ENCODE measurements around the gene CGREF1. TPM values are rescaled to one million over a fixed set of nuclear protein-coding genes. Genes with fewer than 3 reads are reported as not detected.

CGREF1 gene
- total and polyA plus RNA-seq, 2 experiments from 2014 or later, result 0.48 to 0.55 TPM

DNA sequence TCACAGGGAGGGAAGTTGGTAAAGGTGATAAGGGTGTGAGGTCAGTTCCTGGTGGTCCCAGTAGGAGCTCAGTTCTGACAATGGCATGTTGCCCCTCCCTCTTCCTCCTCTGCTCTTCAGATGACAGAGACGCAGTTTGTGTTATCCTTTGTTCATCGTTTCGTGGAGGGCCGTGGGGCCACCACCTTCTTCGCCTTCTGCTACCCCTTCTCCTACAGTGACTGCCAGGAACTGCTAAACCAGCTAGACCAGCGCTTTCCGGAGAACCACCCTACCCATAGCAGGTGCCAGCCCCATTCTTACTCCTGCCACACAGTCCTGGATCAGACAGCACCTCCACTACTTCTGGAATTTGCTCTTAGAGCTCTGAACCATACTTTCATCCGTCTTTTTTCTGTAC lies 65.2 kb downstream of the CGREF1 start:
- Histone ChIP-seq H3K27me3 (no peaks in the 10 kb centered on the region), H3K27ac (no peak overlapping the region), H3K36me3 (peaks cover 41% of the 10 kb centered on the region), H3K9me3 (ENCODE audit: low read depth) (no peaks in the 10 kb centered on the region), H3K4me1 (ENCODE audit: low read depth) (peaks cover 9% of the 10 kb centered on the region), H3K4me3 (no peak overlapping the region)
- DNase-seq (ENCODE audit: low read depth in 1 of 2, low spot score in 1 of 2), result no peak
- TF ChIP-seq, protein P1, sequence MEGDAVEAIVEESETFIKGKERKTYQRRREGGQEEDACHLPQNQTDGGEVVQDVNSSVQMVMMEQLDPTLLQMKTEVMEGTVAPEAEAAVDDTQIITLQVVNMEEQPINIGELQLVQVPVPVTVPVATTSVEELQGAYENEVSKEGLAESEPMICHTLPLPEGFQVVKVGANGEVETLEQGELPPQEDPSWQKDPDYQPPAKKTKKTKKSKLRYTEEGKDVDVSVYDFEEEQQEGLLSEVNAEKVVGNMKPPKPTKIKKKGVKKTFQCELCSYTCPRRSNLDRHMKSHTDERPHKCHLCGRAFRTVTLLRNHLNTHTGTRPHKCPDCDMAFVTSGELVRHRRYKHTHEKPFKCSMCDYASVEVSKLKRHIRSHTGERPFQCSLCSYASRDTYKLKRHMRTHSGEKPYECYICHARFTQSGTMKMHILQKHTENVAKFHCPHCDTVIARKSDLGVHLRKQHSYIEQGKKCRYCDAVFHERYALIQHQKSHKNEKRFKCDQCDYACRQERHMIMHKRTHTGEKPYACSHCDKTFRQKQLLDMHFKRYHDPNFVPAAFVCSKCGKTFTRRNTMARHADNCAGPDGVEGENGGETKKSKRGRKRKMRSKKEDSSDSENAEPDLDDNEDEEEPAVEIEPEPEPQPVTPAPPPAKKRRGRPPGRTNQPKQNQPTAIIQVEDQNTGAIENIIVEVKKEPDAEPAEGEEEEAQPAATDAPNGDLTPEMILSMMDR (IDR thresholded peaks at IDR 0.05; ENCODE audit: low read depth, low read length), result no peak

DNA sequence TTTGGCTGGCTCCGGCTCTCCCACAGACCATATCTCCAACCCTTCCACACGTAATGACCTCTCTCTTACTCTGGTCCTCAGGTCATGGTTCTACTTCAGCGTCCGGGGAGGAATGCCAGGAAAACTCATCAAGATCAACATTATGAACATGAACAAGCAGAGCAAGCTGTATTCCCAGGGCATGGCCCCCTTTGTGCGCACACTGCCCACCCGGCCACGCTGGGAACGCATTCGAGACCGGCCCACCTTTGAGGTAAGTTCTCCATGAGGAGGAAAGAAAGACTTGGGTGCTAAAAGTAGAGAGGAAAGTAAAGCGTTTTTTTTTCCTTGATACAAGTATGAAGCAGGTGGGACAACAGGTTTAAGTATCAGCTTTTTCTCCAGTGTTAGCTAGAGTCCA lies 65.6 kb downstream of the CGREF1 start:
- TF ChIP-seq, protein P1 (IDR thresholded peaks at IDR 0.05; ENCODE audit: low read depth, low read length), result no peak
- Histone ChIP-seq H3K27ac (no peak overlapping the region), H3K36me3 (peaks cover 40% of the 10 kb centered on the region), H3K27me3 (no peaks in the 10 kb centered on the region), H3K9me3 (ENCODE audit: low read depth) (no peaks in the 10 kb centered on the region), H3K4me3 (no peak overlapping the region), H3K4me1 (ENCODE audit: low read depth) (peaks cover 9% of the 10 kb centered on the region)
- no peak for DNase-seq (ENCODE audit: low read depth in 1 of 2, low spot score in 1 of 2)

DNA sequence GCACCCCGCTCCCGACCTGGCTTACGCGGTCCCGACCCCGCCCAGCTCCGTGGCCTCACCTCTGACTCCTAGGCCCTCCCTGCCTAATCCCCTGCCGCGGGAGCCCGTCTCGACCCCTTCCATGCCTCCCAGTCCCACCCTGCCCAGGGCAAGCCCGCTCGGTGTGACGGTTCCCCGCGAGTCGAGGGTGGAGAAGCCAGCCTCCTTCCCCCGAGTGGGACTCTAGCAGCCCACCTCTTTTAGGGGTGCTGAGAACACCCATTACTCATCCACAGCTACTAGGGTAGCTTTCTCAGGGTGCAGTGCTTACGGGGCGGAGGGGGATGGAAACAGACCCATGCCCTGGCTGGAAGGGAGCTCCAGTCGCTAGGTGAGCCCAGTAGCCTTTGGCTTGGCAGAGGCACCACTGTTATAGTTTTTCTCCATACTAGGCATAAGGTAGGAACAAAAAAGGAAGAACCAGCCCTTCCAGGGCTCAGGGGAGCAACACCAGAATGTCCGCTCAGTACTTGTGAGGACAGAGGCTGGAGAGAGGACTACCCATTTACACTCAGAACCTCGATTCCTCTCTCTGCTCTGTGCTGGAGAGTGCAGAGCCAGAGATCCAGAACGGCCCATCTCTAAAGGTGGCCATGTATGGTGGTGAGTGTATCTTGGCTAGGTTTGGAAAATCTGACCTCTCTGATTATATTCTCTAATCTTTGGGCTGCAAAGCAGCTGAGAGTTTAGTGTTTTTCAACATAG lies 66.9 kb downstream of the CGREF1 start:
- Histone ChIP-seq H3K36me3 (peaks cover 33% of the 10 kb centered on the region), H3K4me3 (peak overlapping the region; percentile 97), H3K9me3 (ENCODE audit: low read depth) (no peaks in the 10 kb centered on the region), H3K27me3 (no peaks in the 10 kb centered on the region), H3K4me1 (ENCODE audit: low read depth) (peaks cover 9% of the 10 kb centered on the region), H3K27ac (peak overlapping the region; percentile 96)
- DNase-seq (ENCODE audit: low read depth in 1 of 2, low spot score in 1 of 2), result peak in 1 of 2 donors; percentile 28
- TF ChIP-seq, protein P1 (IDR thresholded peaks at IDR 0.05; ENCODE audit: low read depth, low read length), result no peak

DNA sequence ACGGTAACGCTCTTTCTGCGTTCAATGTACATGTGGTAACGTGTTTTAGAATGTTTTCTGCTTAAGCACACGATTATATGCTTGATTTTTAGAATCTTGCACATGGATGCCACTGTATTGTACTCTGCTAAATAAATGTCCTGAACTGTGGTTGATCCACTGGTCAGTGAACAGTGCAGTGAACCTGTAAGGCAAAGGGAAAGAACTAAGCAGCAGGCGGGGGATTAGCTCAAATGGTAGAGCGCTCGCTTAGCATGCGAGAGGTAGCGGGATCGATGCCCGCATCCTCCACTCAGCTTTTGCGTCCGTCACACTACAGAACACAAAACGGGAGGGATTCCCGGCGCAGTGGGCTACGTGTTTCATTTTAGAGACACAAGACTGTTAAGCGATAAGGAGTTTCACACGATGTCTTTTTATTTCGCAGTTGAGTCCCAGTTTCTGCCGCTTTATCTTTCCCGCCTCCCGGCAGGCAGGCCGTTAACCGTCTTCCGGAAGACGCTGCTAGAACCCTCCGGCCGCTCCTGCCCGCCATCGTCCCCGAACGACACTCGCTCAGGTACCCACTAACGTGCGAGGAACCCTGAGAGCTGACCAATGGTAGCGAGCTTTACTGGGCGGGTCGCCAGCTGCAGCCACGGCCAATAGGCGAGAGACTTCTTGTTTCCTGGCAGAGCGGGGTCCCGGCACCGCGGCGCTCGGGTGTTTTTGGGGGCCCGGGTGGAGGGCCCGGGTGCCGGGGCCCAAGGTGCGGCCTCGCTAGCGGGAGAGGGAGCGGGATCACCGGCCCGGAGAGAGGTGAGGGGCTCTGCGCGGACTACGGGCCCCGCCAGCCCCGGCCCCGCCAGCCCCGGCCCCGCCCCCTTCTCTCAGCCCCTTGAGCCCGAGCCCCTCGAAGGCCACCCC lies 67.7 kb downstream of the CGREF1 start, which contains the start of gene AGBL5:
Gene AGBL5 (plus strand): TSS at position 673 of the 906 bp plus-strand sequence. CDS start 1,291 bp downstream, outside the sequence.
- H3K27ac ChIP-seq, result peak within 1 kb of the TSS; percentile 96
- no peaks in the 10 kb centered on the region for H3K9me3 ChIP-seq (ENCODE audit: low read depth)
- peak within 1 kb of the TSS; percentile 97 for H3K4me3 ChIP-seq
- TF ChIP-seq, protein P1 (IDR thresholded peaks at IDR 0.05; ENCODE audit: low read depth, low read length), result no peak
- no peaks in the 10 kb centered on the region for H3K27me3 ChIP-seq
- peak; percentile 93 to 94 for DNase-seq (ENCODE audit: low read depth in 1 of 2, low spot score in 1 of 2)
- H3K4me1 ChIP-seq (ENCODE audit: low read depth), result peaks cover 9% of the 10 kb centered on the region
- H3K36me3 ChIP-seq, result peaks cover 27% of the 10 kb centered on the region

Other genes with a start within 250 kb of the CGREF1 start
- 75.9 and 143 TPM in 2 replicates for gene MAPRE3, start 148.5 kb downstream of the CGREF1 start, total RNA-seq
- gene MAPRE3, start 148.5 kb downstream of the CGREF1 start, polyA plus RNA-seq, result 212 TPM in 2 replicates
- 38.9 and 48.5 TPM in 2 replicates for gene TMEM214, start 86.2 kb downstream of the CGREF1 start, total RNA-seq
- gene TMEM214, start 86.2 kb downstream of the CGREF1 start, polyA plus RNA-seq, result 46.9 and 66.3 TPM in 2 replicates
- 52.0 and 52.5 TPM in 2 replicates for gene AGBL5, start 67.5 kb downstream of the CGREF1 start, total RNA-seq
- gene AGBL5, start 67.5 kb downstream of the CGREF1 start, polyA plus RNA-seq, result 67.0 and 77.7 TPM in 2 replicates
- 289 and 303 TPM in 2 replicates for gene OST4, start 47.5 kb downstream of the CGREF1 start, total RNA-seq
- 768 and 779 TPM in 2 replicates for gene OST4, start 47.5 kb downstream of the CGREF1 start, polyA plus RNA-seq
- gene EMILIN1, start 40.5 kb downstream of the CGREF1 start, total RNA-seq, result 18.5 and 20.2 TPM in 2 replicates
- 12.2 and 15.6 TPM in 2 replicates for gene EMILIN1, start 40.5 kb downstream of the CGREF1 start, polyA plus RNA-seq
- 9.0 and 9.6 TPM in 2 replicates for gene KHK, start 32.4 kb downstream of the CGREF1 start, total RNA-seq
- gene KHK, start 32.4 kb downstream of the CGREF1 start, polyA plus RNA-seq, result 12.9 and 19.2 TPM in 2 replicates
- gene ABHD1, start 4.7 kb upstream of the CGREF1 start, total RNA-seq, result 0.27 and 0.56 TPM in 2 replicates
- 2.0 and 3.2 TPM in 2 replicates for gene ABHD1, start 4.7 kb upstream of the CGREF1 start, polyA plus RNA-seq
- 109 and 112 TPM in 2 replicates for gene PREB, start 15.5 kb upstream of the CGREF1 start, total RNA-seq
- gene PREB, start 15.5 kb upstream of the CGREF1 start, polyA plus RNA-seq, result 91.0 and 130 TPM in 2 replicates
- gene PRR30, start 20.3 kb upstream of the CGREF1 start, total RNA-seq, result not detected in 2 replicates
- gene PRR30, start 20.3 kb upstream of the CGREF1 start, polyA plus RNA-seq, result not detected in 2 replicates
- gene TCF23, start 29.9 kb upstream of the CGREF1 start, total RNA-seq, result not detected in 2 replicates
- gene TCF23, start 29.9 kb upstream of the CGREF1 start, polyA plus RNA-seq, result not detected in 2 replicates
- gene ATRAID, start 92.9 kb upstream of the CGREF1 start, total RNA-seq, result 177 and 183 TPM in 2 replicates
- 290 and 372 TPM in 2 replicates for gene ATRAID, start 92.9 kb upstream of the CGREF1 start, polyA plus RNA-seq
- gene SLC5A6, start 93.1 kb upstream of the CGREF1 start, total RNA-seq, result 28.4 and 42.9 TPM in 2 replicates
- 34.4 and 40.8 TPM in 2 replicates for gene SLC5A6, start 93.1 kb upstream of the CGREF1 start, polyA plus RNA-seq
- gene CAD, start 98.2 kb upstream of the CGREF1 start, total RNA-seq, result 31.1 and 51.7 TPM in 2 replicates
- 30.1 and 31.0 TPM in 2 replicates for gene CAD, start 98.2 kb upstream of the CGREF1 start, polyA plus RNA-seq
- gene SLC30A3, start 143.9 kb upstream of the CGREF1 start, total RNA-seq, result 75.1 and 84.7 TPM in 2 replicates
- gene SLC30A3, start 143.9 kb upstream of the CGREF1 start, polyA plus RNA-seq, result 111 and 139 TPM in 2 replicates
- gene DNAJC5G, start 156.3 kb upstream of the CGREF1 start, total RNA-seq, result 3.6 and 14.1 TPM in 2 replicates
- 4.4 and 7.5 TPM in 2 replicates for gene DNAJC5G, start 156.3 kb upstream of the CGREF1 start, polyA plus RNA-seq
- gene TRIM54, start 163.3 kb upstream of the CGREF1 start, total RNA-seq, result 53.1 and 65.9 TPM in 2 replicates
- 41.6 and 46.7 TPM in 2 replicates for gene TRIM54, start 163.3 kb upstream of the CGREF1 start, polyA plus RNA-seq
- 6.6 and 14.8 TPM in 2 replicates for gene UCN, start 189.3 kb upstream of the CGREF1 start, total RNA-seq
- gene UCN, start 189.3 kb upstream of the CGREF1 start, polyA plus RNA-seq, result 3.2 and 5.8 TPM in 2 replicates
- gene MPV17, start 204.0 kb upstream of the CGREF1 start, total RNA-seq, result 56.3 and 88.7 TPM in 2 replicates
- 70.8 and 90.5 TPM in 2 replicates for gene MPV17, start 204.0 kb upstream of the CGREF1 start, polyA plus RNA-seq
- 35.1 and 38.2 TPM in 2 replicates for gene GTF3C2, start 237.6 kb upstream of the CGREF1 start, total RNA-seq
- gene GTF3C2, start 237.6 kb upstream of the CGREF1 start, polyA plus RNA-seq, result 47.7 and 56.8 TPM in 2 replicates